GM10847 (cell line): Measurements from ENCODE around the gene RPL38.

Source experiments
- POLR2A ChIP-seq: IDR thresholded peaks from 2 replicates; pipeline ENCODE4 v1.6.1; 2011; ENCODE audit not compliant: insufficient read length; ENCODE audit errors: extremely low read depth

Gene RPL38

GRCh38 chr17:74227271-74228080 is 24.0 kb downstream of the RPL38 start:
- no peak for TF ChIP-seq POLR2A

GRCh38 chr17:74228306-74228978 is 25.0 kb downstream of the RPL38 start:
- no peak for TF ChIP-seq POLR2A

- no peak for TF ChIP-seq POLR2A
Observed at GRCh38 chr17:74230896-74231295, 27.4 kb downstream of the RPL38 start.

GRCh38 chr17:74231928-74232907 is 28.7 kb downstream of the RPL38 start:
- TF ChIP-seq POLR2A, result no peak

GRCh38 chr17:74233937-74234336 is 30.5 kb downstream of the RPL38 start:
- no peak for TF ChIP-seq POLR2A

GRCh38 chr17:74234486-74234885 is 31.0 kb downstream of the RPL38 start:
- no peak for TF ChIP-seq POLR2A

GRCh38 chr17:74235040-74235581 is 31.6 kb downstream of the RPL38 start:
- TF ChIP-seq POLR2A, result no peak

- TF ChIP-seq POLR2A, result no peak
Observed at GRCh38 chr17:74235911-74236371, 32.5 kb downstream of the RPL38 start.

- TF ChIP-seq POLR2A, result no peak
Observed at GRCh38 chr17:74237321-74237720, 33.8 kb downstream of the RPL38 start.

GRCh38 chr17:74239172-74239571 is 35.7 kb downstream of the RPL38 start:
- TF ChIP-seq POLR2A, result no peak

GRCh38 chr17:74240618-74241205 is 37.2 kb downstream of the RPL38 start:
- TF ChIP-seq POLR2A, result no peak

GRCh38 chr17:74241431-74241830 is 38.0 kb downstream of the RPL38 start:
- no peak for TF ChIP-seq POLR2A

GRCh38 chr17:74241847-74242246 is 38.4 kb downstream of the RPL38 start:
- TF ChIP-seq POLR2A, result no peak

- no peak for TF ChIP-seq POLR2A
Observed at GRCh38 chr17:74243013-74243755, 39.7 kb downstream of the RPL38 start.
